B cell (primary cell): ENCODE results near the gene ANKRD35. TPM values are rescaled to one million over a fixed set of nuclear protein-coding genes. Genes with fewer than 3 reads are reported as not detected.

Experiments used
- ATAC-seq: fragments of 200-7000 bp; cut with Tn5 transposase; one replicate; pipeline ENCODE4 v1.10.0; 2021; ENCODE audit warnings: low read depth, mild to moderate bottlenecking, moderate number of reproducible peaks, moderate library complexity
- CTCF ChIA-PET: fragments of 350-600 bp; sonication (Branson Sonifier 250); formaldehyde crosslinking; loops from one replicate; lab custom pipeline; 2021; ENCODE audit warnings: antibody characterized with exemption, inconsistent platforms; lab: Charles Lee
- POLR2A ChIA-PET: fragments of 350-600 bp; sonication (Branson Sonifier 250); formaldehyde crosslinking; loops from one replicate; lab custom pipeline; 2021; ENCODE audit warnings: antibody characterized with exemption; lab: Charles Lee
- DNase-seq: peaks from one replicate; pipeline ENCODE4 v3.0.0; 2013
- H2AFZ ChIP-seq: 2 replicates; pipeline ENCODE4 v1.6.1; 2012; ENCODE audit warnings: mild to moderate bottlenecking, low read depth, low read length; ENCODE audit not compliant: insufficient read depth, poor library complexity, severe bottlenecking
- H3K27ac ChIP-seq, 2 donors: 1 replicate in 1 of 2; 2 replicates in 1 of 2; pipeline ENCODE4 v1.5.1; 2012 to 2013; ENCODE audit warnings: low read length in 2 of 2, mild to moderate bottlenecking in 2 of 2, moderate library complexity in 1 of 2
- H3K27me3 ChIP-seq, 4 experiments: fragments of 200-600 bp in 1 of 4; sonication (generic) in 1 of 4; replicated peaks in 1 of 4; 1 replicate in 2 of 4; 2 replicates in 2 of 4; pipeline versions ENCODE4 v1.6.1 to v1.7.0; 2013 to 2016; ENCODE audit warnings: low read length in 3 of 4, mild to moderate bottlenecking in 2 of 4, mixed read lengths in 1 of 4, moderate library complexity in 1 of 4; ENCODE audit not compliant: insufficient read depth in 4 of 4, control insufficient read depth in 3 of 4; ENCODE audit errors: control extremely low read depth in 1 of 4
- H3K36me3 ChIP-seq, 2 experiments: replicated peaks in 1 of 2; 1 replicate in 1 of 2; 2 replicates in 1 of 2; pipeline versions ENCODE4 v1.6.1 to v1.7.1; 2013; ENCODE audit warnings: low read length in 1 of 2; ENCODE audit not compliant: insufficient read depth in 2 of 2, control insufficient read depth in 1 of 2; ENCODE audit errors: control extremely low read depth in 1 of 2, extremely low read depth in 1 of 2
- H3K4me1 ChIP-seq, 2 donors: fragments of 200-600 bp in 1 of 2; sonication (generic) in 1 of 2; 1 replicate in 1 of 2; 2 replicates in 1 of 2; pipeline versions ENCODE4 v1.5.1 to v1.6.1; 2013 to 2017; ENCODE audit warnings: low read length in 2 of 2; ENCODE audit not compliant: control insufficient read depth in 2 of 2, insufficient read depth in 2 of 2
- H3K4me2 ChIP-seq: replicated peaks from 2 replicates; pipeline ENCODE3; 2012; ENCODE audit warnings: mild to moderate bottlenecking, low read depth, low read length; ENCODE audit not compliant: poor library complexity, severe bottlenecking
- H3K4me3 ChIP-seq, 5 experiments: fragments of 200-600 bp in 1 of 5; sonication (generic) in 1 of 5; 1 replicate in 3 of 5; 2 replicates in 2 of 5; pipeline versions ENCODE4 v1.5.1 to v1.7.0; 2011 to 2016; ENCODE audit warnings: low read length in 4 of 5, mild to moderate bottlenecking in 4 of 5, low read depth in 2 of 5, control low read depth in 1 of 5, moderate library complexity in 1 of 5; ENCODE audit not compliant: insufficient read depth in 1 of 5; ENCODE audit errors: control extremely low read depth in 1 of 5, extremely low read depth in 1 of 5
- H3K79me2 ChIP-seq: fragments of 200-600 bp; sonication (generic); one replicate; pipeline ENCODE4 v1.6.0; 2016; ENCODE audit warnings: low read length; ENCODE audit not compliant: control insufficient read depth, insufficient read depth
- H3K9ac ChIP-seq: fragments of 200-600 bp; sonication (generic); 2 replicates; pipeline ENCODE4 v1.6.1; 2017; ENCODE audit warnings: mild to moderate bottlenecking, low read length, moderate library complexity
- H3K9me3 ChIP-seq, 3 donors: one replicate each; pipeline versions ENCODE4 v1.6.1 to v1.7.1; 2013; ENCODE audit warnings: low read length in 2 of 3; ENCODE audit not compliant: control insufficient read depth in 2 of 3, insufficient read depth in 1 of 3; ENCODE audit errors: control extremely low read depth in 1 of 3
- H4K20me1 ChIP-seq: 2 replicates; pipeline ENCODE4 v1.6.0; 2012; ENCODE audit warnings: mild to moderate bottlenecking, low read length; ENCODE audit not compliant: insufficient read depth, control insufficient read depth, poor library complexity, severe bottlenecking
- H3K27ac Mint-ChIP-seq: one replicate; pipeline ENCODE4 v1.8.0; 2021; ENCODE audit warnings: mixed read lengths
- H3K27me3 Mint-ChIP-seq: one replicate; pipeline ENCODE4 v1.8.0; 2021; ENCODE audit warnings: mixed read lengths
- H3K4me1 Mint-ChIP-seq: one replicate; pipeline ENCODE4 v1.8.0; 2021; ENCODE audit warnings: mixed read lengths
- H3K4me3 Mint-ChIP-seq: one replicate; pipeline ENCODE4 v1.8.0; 2021; ENCODE audit warnings: mixed read lengths
- H3K9me3 Mint-ChIP-seq: one replicate; pipeline ENCODE4 v1.8.0; 2022; ENCODE audit warnings: mixed read lengths; ENCODE audit not compliant: insufficient read depth
- CTCF ChIP-seq: fragments of 200-600 bp; IDR thresholded peaks from one replicate; pipeline ENCODE4 v1.8.0; 2022; ENCODE audit warnings: antibody characterized with exemption, mild to moderate bottlenecking
- EZH2 ChIP-seq: IDR thresholded peaks from 2 replicates; pipeline ENCODE4 v1.6.1; 2012; ENCODE audit warnings: borderline replicate concordance, low read depth, mild to moderate bottlenecking, moderate library complexity, low read length; ENCODE audit not compliant: insufficient read depth, poor library complexity, severe bottlenecking
- WGBS: methylation state at CpG from one replicate; pipeline ENCODE4 v1.1.5; 2013; ENCODE audit warnings: missing lambda C conversion rate; ENCODE audit not compliant: insufficient coverage; 5-methylcytosine and 5-hydroxymethylcytosine counted together
- intact Hi-C: fragments of 100-400 bp; cut with micrococcal nuclease; formaldehyde crosslinking; loops from one replicate; pipeline ENCODE4 v1.10.0; 2022
- polyA plus RNA-seq: library from polyadenylated mRNA; depleted of rRNA; stranded (reverse); fragments of >200 nt; gene quantifications from 2 replicates; pipeline ENCODE4 v1.2.3, GENCODE V29; 2012
- total RNA-seq, 2 donors: library from RNA; stranded (reverse); fragments of 120-200 nt in 1 of 2; gene quantifications; 1 replicate in 1 of 2; 2 replicates in 1 of 2; pipeline versions ENCODE4 v1.2.3 to v1.2.4, GENCODE V29; 2013 to 2022

ANKRD35 gene
- total and polyA plus RNA-seq, 2 donors (not counting 1 experiment from before 2014, with no cell fraction given), result 0.04 TPM; not detected in 1

DNA sequence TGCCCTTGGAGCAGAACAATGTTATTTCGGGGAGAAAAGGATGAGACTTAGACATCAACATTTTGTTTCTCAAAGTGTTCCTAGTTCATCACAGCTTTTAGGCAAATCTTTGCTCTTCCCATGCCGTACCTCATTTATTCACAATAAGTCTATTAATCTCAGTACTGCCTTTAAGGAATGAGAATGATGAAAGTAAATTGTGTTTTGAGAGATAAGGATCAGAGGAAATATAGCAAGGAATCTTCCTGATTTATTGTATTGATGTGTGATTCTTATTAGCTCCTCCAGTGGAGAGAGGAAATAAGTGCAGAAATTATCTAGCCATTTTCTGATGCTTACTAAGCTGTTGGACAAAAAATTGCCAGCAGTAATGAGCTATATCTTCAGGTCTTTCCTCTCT, 59.6 kb downstream of the ANKRD35 start:
- Mint-ChIP-seq H3K27ac (peak overlapping the region; percentile 22), H3K4me1 (peaks cover 28% of the 10 kb centered on the region), H3K27me3 (no peaks in the 10 kb centered on the region), H3K9me3 (no peaks in the 10 kb centered on the region), H3K4me3 (peak overlapping the region; percentile 71)
- ATAC-seq (no peak), DNase-seq (no peak)
- Histone ChIP-seq H3K9ac (no peak overlapping the region), H3K79me2 (peaks cover 29% of the 10 kb centered on the region), H3K4me1 (peaks cover 12 to 13% of the 10 kb centered on the region in 2 donors), H3K27me3 (no peaks in the 10 kb centered on the region), H3K36me3 (peaks cover 11 to 50% of the 10 kb centered on the region in 2 experiments), H3K4me3 (no peak overlapping the region), H4K20me1 (peaks cover 4% of the 10 kb centered on the region), H3K4me2 (no peak overlapping the region), H3K9me3 (no peaks in the 10 kb centered on the region), H2AFZ (no peak overlapping the region), H3K27ac (no peak overlapping the region)
- WGBS, result no CpG with 5 or more reads among the region's 2 CpGs
- ChIA-PET POLR2A (no interaction called here), CTCF (interaction anchor here (1.2 to 1.4 kb wide), 2 partner anchors 15 to 19 kb away, joined by 3 to 7 read pairs; partner anchors contain the start of gene NUDT17)
- intact Hi-C loops, result no loop called here
- TF ChIP-seq CTCF, result no peak

- no peak for ATAC-seq
- Histone ChIP-seq H3K4me3 (peak overlapping the region; percentile 66 to 97 (median 82)), H3K36me3 (peaks cover 11 to 34% of the 10 kb centered on the region in 2 experiments), H3K9me3 (no peaks in the 10 kb centered on the region), H3K27ac (peak overlapping the region; percentile 61 to 89), H3K79me2 (peaks cover 30% of the 10 kb centered on the region), H4K20me1 (peaks cover 4% of the 10 kb centered on the region), H3K9ac (peak overlapping the region; percentile 81), H2AFZ (peak overlapping the region; percentile 96), H3K4me2 (peak overlapping the region; percentile 82), H3K27me3 (no peaks in the 10 kb centered on the region), H3K4me1 (peaks cover 12 to 13% of the 10 kb centered on the region in 2 donors)
- TF ChIP-seq EZH2 (no peak), CTCF (no peak)
- CTCF ChIA-PET, result interaction anchor here (0.9 to 1.5 kb wide), 3 partner anchors 20 to 86 kb away, joined by 3 to 15 read pairs (median 10); partner anchors contain the start of genes NUDT17 and PIAS3
- POLR2A ChIA-PET, result interaction anchor here (0.5 to 1.8 kb wide), 7 partner anchors 21 to 228 kb away, joined by 3 to 11 read pairs (median 4); partner anchors contain the start of genes NUDT17, PEX11B, PIAS3 and RBM8A
- no peak for DNase-seq
- 0% methylated on average over 3 of the region's 7 CpGs for WGBS
- H3K27ac Mint-ChIP-seq, result peak overlapping the region; percentile 97
- intact Hi-C loops, result loop anchor here (1.0 to 2.0 kb wide), 3 partner anchors 21 to 94 kb away; partner anchors contain the start of genes NUDT17 and PEX11B
- H3K9me3 Mint-ChIP-seq, result no peaks in the 10 kb centered on the region
- H3K27me3 Mint-ChIP-seq, result no peaks in the 10 kb centered on the region
- H3K4me1 Mint-ChIP-seq, result peaks cover 28% of the 10 kb centered on the region
- H3K4me3 Mint-ChIP-seq, result peak overlapping the region; percentile 98
Measured at GRCh38 chr1:145824499-145824842, 61.2 kb downstream of the ANKRD35 start.
